CD4-positive, alpha-beta T cell (primary cell): ENCODE data around the gene DNAJB13. TPM values are rescaled to one million over a fixed set of nuclear protein-coding genes. Genes with fewer than 3 reads are reported as not detected.
A peak's percentile ranks its signal among the peaks of the same experiment; 100 is the strongest.

ENCODE experiments used
- ATAC-seq: fragments of 200-7000 bp; cut with Tn5 transposase; one replicate; pipeline ENCODE4 v1.10.0; 2022; ENCODE audit warnings: mild to moderate bottlenecking; ENCODE audit not compliant: poor library complexity
- CTCF ChIA-PET: fragments of 350-600 bp; sonication (Branson Sonifier 250); formaldehyde crosslinking; loops from one replicate; lab custom pipeline; 2021; ENCODE audit warnings: antibody characterized with exemption, inconsistent platforms; lab: Charles Lee
- POLR2A ChIA-PET: fragments of 350-600 bp; sonication (Branson Sonifier 250); formaldehyde crosslinking; loops from one replicate; lab custom pipeline; 2021; ENCODE audit warnings: antibody characterized with exemption, inconsistent platforms; lab: Charles Lee
- DNase-seq, 14 experiments: peaks; one replicate each; pipeline ENCODE4 v3.0.0-alpha.2; 2013 to 2020; ENCODE audit warnings: mixed read lengths in 2 of 14
- H3K27ac ChIP-seq, 2 donors: one replicate each; pipeline versions ENCODE4 v1.5.1 to v1.7.0; 2013; ENCODE audit warnings: low read length in 2 of 2, low read depth in 1 of 2, mild to moderate bottlenecking in 1 of 2
- H3K27me3 ChIP-seq, 2 experiments: 1 replicate in 1 of 2; 2 replicates in 1 of 2; pipeline versions ENCODE4 v1.6.1 to v1.7.0; 2013; ENCODE audit warnings: low read length in 2 of 2, control low read depth in 1 of 2, mild to moderate bottlenecking in 1 of 2, moderate library complexity in 1 of 2; ENCODE audit not compliant: insufficient read depth in 2 of 2, control insufficient read depth in 1 of 2
- H3K36me3 ChIP-seq: one replicate; pipeline ENCODE4 v1.6.1; 2013; ENCODE audit warnings: low read length, control low read depth; ENCODE audit not compliant: insufficient read depth
- H3K4me1 ChIP-seq: one replicate; pipeline ENCODE4 v1.6.1; 2013; ENCODE audit warnings: low read length, control low read depth; ENCODE audit not compliant: insufficient read depth
- H3K4me3 ChIP-seq: one replicate; pipeline ENCODE4 v1.5.1; 2013; ENCODE audit warnings: mild to moderate bottlenecking, low read length, moderate library complexity
- H3K9me3 ChIP-seq, 2 experiments: 1 replicate in 1 of 2; 2 replicates in 1 of 2; pipeline versions ENCODE4 v1.6.1 to v1.7.0; 2013; ENCODE audit warnings: low read length in 2 of 2, mild to moderate bottlenecking in 2 of 2, control low read depth in 1 of 2, moderate library complexity in 1 of 2; ENCODE audit not compliant: control insufficient read depth in 1 of 2, insufficient read depth in 1 of 2
- H3K27ac Mint-ChIP-seq: one replicate; pipeline ENCODE4 v1.8.0; 2020; ENCODE audit warnings: mixed read lengths
- H3K27me3 Mint-ChIP-seq: one replicate; pipeline ENCODE4 v1.8.0; 2021; ENCODE audit warnings: mixed read lengths
- H3K36me3 Mint-ChIP-seq: one replicate; pipeline ENCODE4 v1.8.0; 2021; ENCODE audit warnings: low read depth, mixed read lengths
- H3K4me1 Mint-ChIP-seq: one replicate; pipeline ENCODE4 v1.8.0; 2021; ENCODE audit warnings: low read depth, mixed read lengths
- H3K4me3 Mint-ChIP-seq: one replicate; pipeline ENCODE4 v1.8.0; 2020; ENCODE audit warnings: mild to moderate bottlenecking, mixed read lengths
- H3K9me3 Mint-ChIP-seq: one replicate; pipeline ENCODE4 v1.8.0; 2020; ENCODE audit warnings: mixed read lengths
- intact Hi-C, 2 experiments: fragments of 100-400 bp; cut with DNase I in 1 of 2; cut with micrococcal nuclease in 1 of 2; formaldehyde crosslinking; loops; one replicate each; pipeline versions ENCODE4 v1.15.1 to v1.9.0; 2023 to 2025; cut with DNase I, micrococcal nuclease
- total RNA-seq, 174 experiments: library from RNA in 2 of 174; stranded (reverse) in 2 of 174; gene quantifications; one replicate each; pipeline ENCODE4 v1.2.3 and lab custom pipeline; 2021 to 2026
- TF ChIP-seq, protein P1 (sequence below): fragments of 200-600 bp; IDR thresholded peaks from one replicate; pipeline ENCODE4 v1.8.0; 2022; ENCODE audit warnings: antibody characterized with exemption, mild to moderate bottlenecking

The DNAJB13 gene
- total RNA-seq, 2 experiments from 2014 or later: not detected

DNA sequence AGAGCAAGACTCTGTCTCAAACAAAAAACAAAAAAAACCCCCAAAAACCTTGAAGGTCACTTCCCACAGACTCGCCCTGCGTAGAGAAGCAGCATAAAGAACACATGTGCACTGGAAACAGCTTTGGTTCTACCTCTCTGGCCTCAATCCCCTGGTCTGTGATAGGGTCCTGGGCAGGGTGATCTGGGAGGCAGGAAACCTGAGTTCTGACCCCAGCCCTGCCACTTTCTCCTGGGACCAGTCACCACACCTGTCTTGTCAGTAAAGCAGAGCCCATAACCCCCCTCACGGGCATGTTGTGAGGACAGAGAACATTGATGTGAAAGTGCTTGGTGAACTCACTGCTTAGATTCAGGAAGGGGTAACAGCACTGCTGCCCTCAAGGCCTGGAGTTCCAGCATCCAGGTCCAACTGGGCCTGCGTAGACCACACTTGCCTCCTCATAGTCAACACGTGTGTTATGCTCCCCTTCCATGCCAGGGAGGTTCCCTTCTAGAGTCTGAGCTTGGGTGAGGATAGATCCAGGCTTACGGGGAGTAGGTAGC lies 20.4 kb downstream of the DNAJB13 start:
- POLR2A ChIA-PET: interaction anchor here (1.0 to 18.9 kb wide), 11 partner anchors 11 to 200 kb away, joined by 3 to 366 read pairs (median 10); partner anchors contain the start of genes C2CD3, PPME1 and UCP2
- Histone ChIP-seq H3K4me1 (peaks cover 99% of the 10 kb centered on the region), H3K27ac (peak overlapping the region; percentile 77), H3K4me3 (no peak overlapping the region), H3K36me3 (peaks cover 22% of the 10 kb centered on the region), H3K27me3 (no peaks in the 10 kb centered on the region), H3K9me3 (no peaks in the 10 kb centered on the region)
- intact Hi-C loops: no loop called here
- CTCF ChIA-PET: interaction anchor here (3.3 kb wide), 1 partner anchor 9 kb away, joined by 12 read pairs; no protein-coding TSS in a partner anchor
- DNase-seq (peak in 4 of 14 experiments; percentile 30 to 46 (median 41)), ATAC-seq (no peak)
- peaks cover 92% of the 10 kb centered on the region for H3K4me1 Mint-ChIP-seq
- H3K27me3 Mint-ChIP-seq: no peaks in the 10 kb centered on the region
- H3K27ac Mint-ChIP-seq: peak overlapping the region; percentile 98
- TF ChIP-seq, protein P1, sequence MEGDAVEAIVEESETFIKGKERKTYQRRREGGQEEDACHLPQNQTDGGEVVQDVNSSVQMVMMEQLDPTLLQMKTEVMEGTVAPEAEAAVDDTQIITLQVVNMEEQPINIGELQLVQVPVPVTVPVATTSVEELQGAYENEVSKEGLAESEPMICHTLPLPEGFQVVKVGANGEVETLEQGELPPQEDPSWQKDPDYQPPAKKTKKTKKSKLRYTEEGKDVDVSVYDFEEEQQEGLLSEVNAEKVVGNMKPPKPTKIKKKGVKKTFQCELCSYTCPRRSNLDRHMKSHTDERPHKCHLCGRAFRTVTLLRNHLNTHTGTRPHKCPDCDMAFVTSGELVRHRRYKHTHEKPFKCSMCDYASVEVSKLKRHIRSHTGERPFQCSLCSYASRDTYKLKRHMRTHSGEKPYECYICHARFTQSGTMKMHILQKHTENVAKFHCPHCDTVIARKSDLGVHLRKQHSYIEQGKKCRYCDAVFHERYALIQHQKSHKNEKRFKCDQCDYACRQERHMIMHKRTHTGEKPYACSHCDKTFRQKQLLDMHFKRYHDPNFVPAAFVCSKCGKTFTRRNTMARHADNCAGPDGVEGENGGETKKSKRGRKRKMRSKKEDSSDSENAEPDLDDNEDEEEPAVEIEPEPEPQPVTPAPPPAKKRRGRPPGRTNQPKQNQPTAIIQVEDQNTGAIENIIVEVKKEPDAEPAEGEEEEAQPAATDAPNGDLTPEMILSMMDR: no peak
- H3K4me3 Mint-ChIP-seq: peak overlapping the region; percentile 54
- H3K9me3 Mint-ChIP-seq: no peaks in the 10 kb centered on the region
- H3K36me3 Mint-ChIP-seq: peaks cover 39% of the 10 kb centered on the region

DNA sequence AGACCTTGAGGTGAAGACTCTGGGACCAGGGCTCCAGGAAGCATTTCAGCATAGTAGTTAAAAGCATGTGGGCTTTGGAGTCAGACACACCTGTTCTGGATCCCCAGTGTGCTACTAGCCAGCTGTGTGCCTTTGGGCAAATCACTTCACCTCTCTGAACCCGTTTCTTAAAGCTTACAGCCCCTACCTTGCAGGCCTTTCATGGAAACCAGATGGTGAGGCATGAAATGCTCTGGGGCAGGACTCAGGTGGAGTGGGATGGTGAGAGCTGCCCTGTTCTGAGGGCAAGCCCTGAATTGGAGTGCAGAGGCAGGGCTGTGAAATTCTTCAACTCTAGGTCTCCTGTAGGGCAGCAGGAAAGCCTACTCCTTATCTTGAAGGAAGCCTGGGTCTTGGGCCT lies 21.4 kb downstream of the DNAJB13 start:
- no peak for ATAC-seq
- CTCF ChIA-PET: interaction anchor here (1.3 to 3.3 kb wide), 2 partner anchors 8 kb away, joined by 5 to 12 read pairs; no protein-coding TSS in a partner anchor
- Mint-ChIP-seq H3K4me3 (peak overlapping the region; percentile 56), H3K27me3 (no peaks in the 10 kb centered on the region), H3K27ac (peak overlapping the region; percentile 98), H3K36me3 (peaks cover 48% of the 10 kb centered on the region), H3K4me1 (peaks cover 99% of the 10 kb centered on the region), H3K9me3 (no peaks in the 10 kb centered on the region)
- Histone ChIP-seq H3K27me3 (no peaks in the 10 kb centered on the region), H3K4me1 (peaks cover 100% of the 10 kb centered on the region), H3K9me3 (no peaks in the 10 kb centered on the region), H3K4me3 (no peak overlapping the region), H3K27ac (peak overlapping the region; percentile 56 to 72), H3K36me3 (peaks cover 31% of the 10 kb centered on the region)
- intact Hi-C loops: no loop called here
- DNase-seq: peak in 4 of 14 experiments; percentile 31 to 35 (median 34)
- TF ChIP-seq, protein P1: no peak
- POLR2A ChIA-PET: interaction anchor here (1.0 to 18.9 kb wide), 10 partner anchors 8 to 104 kb away, joined by 3 to 366 read pairs (median 15); partner anchors contain the start of genes UCP2 and UCP3

DNA sequence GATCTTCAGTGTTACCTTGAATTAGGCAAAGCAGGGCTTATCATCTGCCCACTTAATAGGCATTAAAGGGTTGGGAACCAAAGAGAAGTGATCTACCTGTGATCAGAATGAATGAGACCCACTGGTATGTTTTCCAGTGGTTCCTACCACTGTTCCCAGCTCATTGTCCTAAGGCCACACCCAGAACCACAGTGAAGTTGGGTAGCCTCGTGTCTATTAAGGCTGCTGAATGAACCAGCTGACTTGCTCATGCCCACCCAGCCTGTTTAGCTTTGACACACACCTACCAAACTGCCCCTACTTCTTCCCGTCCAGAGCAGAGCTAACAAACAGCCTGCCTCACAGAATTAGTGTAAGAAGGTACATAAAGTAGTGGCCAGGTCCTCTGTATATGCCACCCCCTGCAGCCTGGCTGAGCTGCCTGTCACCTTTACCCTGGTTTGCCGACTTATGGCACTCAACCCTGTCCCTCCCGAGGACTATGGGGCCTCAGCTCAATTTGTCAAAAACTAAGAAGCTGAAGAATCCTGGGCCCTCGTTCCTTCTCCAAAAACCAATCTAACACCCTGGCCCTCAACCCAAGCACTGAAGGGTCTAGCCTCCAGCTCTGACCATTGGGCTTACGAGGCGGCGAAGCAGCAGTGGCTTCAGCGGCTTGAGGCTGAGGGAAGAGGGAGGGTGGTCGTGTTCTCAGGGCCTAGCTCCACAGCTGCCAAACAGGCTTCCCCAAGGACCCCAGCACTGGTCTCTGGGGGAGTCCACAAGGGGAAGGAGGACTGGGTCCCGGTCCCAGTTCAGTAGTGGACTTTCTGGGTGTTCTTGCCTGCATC lies 22.0 kb downstream of the DNAJB13 start:
- DNase-seq (peak in 1 of 14 experiments; percentile 36), ATAC-seq (no peak)
- Mint-ChIP-seq H3K27me3 (no peaks in the 10 kb centered on the region), H3K4me3 (peak overlapping the region; percentile 56), H3K9me3 (no peaks in the 10 kb centered on the region), H3K27ac (peak overlapping the region; percentile 98), H3K36me3 (peaks cover 55% of the 10 kb centered on the region), H3K4me1 (peaks cover 100% of the 10 kb centered on the region)
- POLR2A ChIA-PET: interaction anchor here (0.7 to 18.9 kb wide), 9 partner anchors 8 to 57 kb away, joined by 3 to 366 read pairs (median 19); partner anchors contain the start of genes UCP2 and UCP3
- H3K27ac ChIP-seq: peak overlapping the region; percentile 56 to 72
- intact Hi-C loops: no loop called here
- H3K27me3 ChIP-seq: no peaks in the 10 kb centered on the region
- TF ChIP-seq, protein P1: no peak
- no peak overlapping the region for H3K4me3 ChIP-seq
- no peaks in the 10 kb centered on the region for H3K9me3 ChIP-seq
- CTCF ChIA-PET: interaction anchor here (0.7 to 2.1 kb wide), 5 partner anchors 9 to 32 kb away, joined by 3 to 7 read pairs (median 3); no protein-coding TSS in a partner anchor
- peaks cover 38% of the 10 kb centered on the region for H3K36me3 ChIP-seq
- peaks cover 100% of the 10 kb centered on the region for H3K4me1 ChIP-seq
